GM12878 (cell line): ENCODE results near the gene HEBP2. TPM values are rescaled to one million over a fixed set of nuclear protein-coding genes. Genes with fewer than 3 reads are reported as not detected.

Experiments
- ATAC-seq: fragments of 200-7000 bp; cut with Tn5 transposase; 3 replicates; pipeline ENCODE4 v1.9.1; 2020; ENCODE audit warnings: mild to moderate bottlenecking, moderate library complexity
- Bru-seq: library from RNA; stranded (reverse); fragments of 400-500 nt; gene quantifications from one replicate; lab custom pipeline; 2021; lab: Mats Ljungman, UMichigan
- BruChase-seq, 2 experiments: library from RNA; stranded (reverse); fragments of 400-500 nt; gene quantifications; one replicate each; lab custom pipeline; 2021; lab: Mats Ljungman, UMichigan
- BruUV-seq: library from RNA; stranded (reverse); fragments of 400-500 nt; replicated peaks from 2 replicates; lab custom pipeline; 2021; lab: Mats Ljungman, UMichigan
- CTCF ChIA-PET: fragments of 300-600 bp; sonication (Branson Sonifier 250); formaldehyde crosslinking; extraction: SDS; loops from one replicate; lab custom pipeline; 2021; ENCODE audit warnings: inconsistent platforms; lab: Yijun Ruan, JAX
- POLR2A ChIA-PET: fragments of 350-600 bp; formaldehyde crosslinking; extraction: SDS; loops from one replicate; lab custom pipeline; 2021; ENCODE audit warnings: inconsistent platforms; lab: Charles Lee
- RAD21 ChIA-PET: fragments of 300-600 bp; sonication (Branson Sonifier 250); formaldehyde crosslinking; loops from one replicate; lab custom pipeline; 2023; ENCODE audit warnings: antibody characterized with exemption; ENCODE audit not compliant: unreplicated experiment; lab: Charles Lee
- SMC1A ChIA-PET: fragments of 300-600 bp; sonication (Branson Sonifier 250); formaldehyde crosslinking; loops from one replicate; lab custom pipeline; 2023; ENCODE audit not compliant: unreplicated experiment, uncharacterized antibody; lab: Charles Lee
- DNase-seq: peaks from one replicate; pipeline ENCODE4 v3.0.0-alpha.2; 2011; ENCODE audit warnings: low read depth, low spot score
- FAIRE-seq: peaks from 3 replicates; lab custom pipeline; 2011; peaks lifted over from hg19 to GRCh38; lab: Jason Lieb, UNC
- H2AFZ ChIP-seq: 2 replicates; pipeline ENCODE4 v1.6.0; 2011; ENCODE audit warnings: low read depth, low read length, control low read depth; ENCODE audit not compliant: control insufficient read depth
- H3K27ac ChIP-seq: 2 replicates; pipeline ENCODE4 v1.5.1; 2011; ENCODE audit warnings: control low read depth; ENCODE audit not compliant: control insufficient read depth, insufficient read depth
- H3K27me3 ChIP-seq, 2 experiments: replicated peaks in 1 of 2; 2 replicates each; pipeline versions ENCODE4 v1.6.0 to v1.6.1; 2011; ENCODE audit warnings: low read length in 1 of 2; ENCODE audit not compliant: control insufficient read depth in 2 of 2, insufficient read depth in 2 of 2
- H3K36me3 ChIP-seq, 2 experiments: 2 replicates each; pipeline ENCODE4 v1.5.1; 2011; ENCODE audit warnings: low read length in 1 of 2; ENCODE audit not compliant: control insufficient read depth in 2 of 2, insufficient read depth in 2 of 2
- H3K4me1 ChIP-seq: 2 replicates; pipeline ENCODE4 v1.6.1; 2011; ENCODE audit warnings: mild to moderate bottlenecking, low read length, moderate library complexity, mixed read lengths; ENCODE audit not compliant: control insufficient read depth, insufficient read depth
- H3K4me2 ChIP-seq: 2 replicates; pipeline ENCODE4 v1.6.0; 2011; ENCODE audit warnings: control low read depth; ENCODE audit not compliant: control insufficient read depth, insufficient read depth
- H3K4me3 ChIP-seq: fragments of 200-600 bp; sonication (generic); 2 replicates; pipeline ENCODE4 v1.5.1; 2016
- H3K79me2 ChIP-seq: 2 replicates; pipeline ENCODE4 v1.6.0; 2011; ENCODE audit warnings: low read length; ENCODE audit not compliant: control insufficient read depth, insufficient read depth
- H3K9ac ChIP-seq: 2 replicates; pipeline ENCODE4 v1.8.0; 2011; ENCODE audit warnings: low read length, control low read depth, mixed read lengths; ENCODE audit not compliant: control insufficient read depth, insufficient read depth
- H3K9me3 ChIP-seq: replicated peaks from 3 replicates; pipeline ENCODE4 v1.5.1; 2011; ENCODE audit warnings: mild to moderate bottlenecking, low read length; ENCODE audit not compliant: control insufficient read depth, insufficient read depth
- H4K20me1 ChIP-seq: 2 replicates; pipeline ENCODE4 v1.6.0; 2011; ENCODE audit not compliant: control insufficient read depth, insufficient read depth
- GATAD2B ChIP-seq: fragments of 450-650 bp; conservative IDR thresholded peaks from 2 replicates; pipeline ENCODE4 v1.6.1; 2017; ENCODE audit warnings: low read depth, mild to moderate bottlenecking, moderate library complexity
- HSF1 ChIP-seq: fragments of 150-350 bp; IDR thresholded peaks from 2 replicates; pipeline ENCODE4 v1.6.1; 2014; ENCODE audit warnings: mild to moderate bottlenecking, low read depth, low read length
- RAD21 ChIP-seq: IDR thresholded peaks from 2 replicates; pipeline ENCODE4 v1.6.1; 2011; ENCODE audit warnings: mild to moderate bottlenecking, low read depth, low read length, moderate library complexity; ENCODE audit not compliant: insufficient read depth
- RELA ChIP-seq: fragments of 450-650 bp; IDR thresholded peaks from 2 replicates; pipeline ENCODE4 v1.8.0; 2014; ENCODE audit warnings: borderline replicate concordance; ENCODE audit not compliant: partially characterized antibody
- TCF3 ChIP-seq: IDR thresholded peaks from 2 replicates; pipeline ENCODE4 v1.6.1; 2012; ENCODE audit warnings: low read depth, mild to moderate bottlenecking, low read length, borderline replicate concordance; ENCODE audit not compliant: insufficient read depth
- WGBS: methylation state at CpG from one replicate; pipeline ENCODE4 v1.1.6; 2016; ENCODE audit warnings: low lambda C conversion rate; ENCODE audit not compliant: insufficient replicate concordance, insufficient coverage; ENCODE audit errors: missing lambda C conversion rate; 5-methylcytosine and 5-hydroxymethylcytosine counted together
- in situ Hi-C: fragments of 300-500 bp; cut with MboI; formaldehyde crosslinking; loops from 9 replicates; pipeline ENCODE4 v1.14.3; 2018; ENCODE audit warnings: mixed read lengths
- intact Hi-C: fragments of 100-400 bp; cut with micrococcal nuclease; formaldehyde crosslinking; loops from one replicate; pipeline ENCODE4 v1.14.2; 2022; ENCODE audit not compliant: unreplicated experiment
- long read RNA-seq, 2 experiments: library from polyadenylated mRNA; unstranded; transcript quantifications; one replicate each; pipeline ENCODE4 v2.0.0, GENCODE V29; 2019 to 2020
- polyA minus RNA-seq, 3 experiments: library from RNA; depleted of rRNA, polyadenylated mRNA; stranded (reverse); fragments of >200 nt; gene quantifications; 2 replicates each; pipeline ENCODE4 v1.2.3, GENCODE V29; 2011
- polyA plus RNA-seq, 11 experiments: library from polyadenylated mRNA; depleted of rRNA in 4 of 11; unstranded in 6 of 11; stranded (reverse) in 5 of 11; fragments of >200 nt; fragmentation: Nextera tagmentation in 4 of 11; fragmentation: Illumina TruSeq in 1 of 11; extraction: Ambion mirVana in 4 of 11; extraction: Trizol in 1 of 11; gene quantifications; 1 replicate in 1 of 11; 2 replicates in 10 of 11; pipeline versions ENCODE4 v1.2.1 to v1.2.3, GENCODE V29; 2011 to 2016; ENCODE audit warnings: inconsistent platforms in 2 of 11, missing spikeins in 2 of 11, low read depth in 1 of 11
- total RNA-seq, 4 experiments: library from RNA; depleted of rRNA in 3 of 4; stranded (reverse); fragments of >200 nt in 3 of 4; fragmentation: Illumina TruSeq in 1 of 4; extraction: Trizol in 1 of 4; gene quantifications; 2 replicates each; pipeline versions ENCODE4 v1.2.1 to v1.2.3, GENCODE V29; 2013 to 2021
- TF ChIP-seq, protein P1 (sequence below), 3 experiments: IDR thresholded peaks in 2 of 3; conservative IDR thresholded peaks in 1 of 3; 2 replicates each; pipeline ENCODE4 v1.5.1; 2011; ENCODE audit warnings: low read depth in 3 of 3, low read length in 3 of 3, mild to moderate bottlenecking in 3 of 3, control low read depth in 2 of 3, moderate library complexity in 2 of 3, inconsistent platforms in 1 of 3, mixed read lengths in 1 of 3; ENCODE audit not compliant: control insufficient read depth in 2 of 3, insufficient read depth in 1 of 3; ENCODE audit errors: extremely low read depth in 1 of 3
- TF ChIP-seq, protein P2 (sequence below): IDR thresholded peaks from 2 replicates; pipeline ENCODE4 v1.6.1; 2012; ENCODE audit warnings: low read depth, low read length, improper control_type of control experiment
- TF ChIP-seq, protein P3 (sequence below): fragments of 450-650 bp; IDR thresholded peaks from 2 replicates; pipeline ENCODE4 v1.6.1; 2017; ENCODE audit warnings: borderline replicate concordance

The HEBP2 gene
- total RNA-seq (2013; cell fraction: nucleolus; rRNA removed) = 10.2 and 10.9 TPM in 2 replicates
- 13.1 and 15.2 TPM in 2 replicates for total RNA-seq (2014; rRNA removed)
- total RNA-seq (2014; rRNA removed; fragmentation: Illumina TruSeq; extraction: Trizol) = 7.0 and 7.4 TPM in 2 replicates
- 23.8 and 24.8 TPM in 2 replicates for total RNA-seq (2021)
- 2.8 TPM for polyA plus RNA-seq (2011; ENCODE audit: low read depth)
- polyA plus RNA-seq (2011; rRNA removed) = 25.2 and 52.2 TPM in 2 replicates
- 6.2 and 11.5 TPM in 2 replicates for polyA plus RNA-seq (2011; cell fraction: cytosol; rRNA removed)
- polyA plus RNA-seq (2011; cell fraction: nucleus; rRNA removed) = 10.9 and 12.1 TPM in 2 replicates
- polyA plus RNA-seq (2012) = 13.6 and 18.6 TPM in 2 replicates
- polyA plus RNA-seq (2014; fragmentation: Illumina TruSeq; extraction: Trizol) = 3.9 and 5.3 TPM in 2 replicates
- polyA plus RNA-seq (2014; fragmentation: Nextera tagmentation; extraction: Ambion mirVana) = 10 to 100 TPM in 1 of 2 experiments, 1 to 10 TPM in 1; 3.8 to 17.2 TPM
- 16.7 and 17.5 TPM in 2 replicates for polyA plus RNA-seq (2014; rRNA removed)
- 10 to 100 TPM; 40.1 to 41.8 TPM for polyA plus RNA-seq (2016; fragmentation: Nextera tagmentation; extraction: Ambion mirVana)
- polyA minus RNA-seq (2011; rRNA and poly(A)+ RNA removed) = 3.5 and 5.9 TPM in 2 replicates
- 2.2 and 4.4 TPM in 2 replicates for polyA minus RNA-seq (2011; cell fraction: cytosol; rRNA and poly(A)+ RNA removed)
- polyA minus RNA-seq (2011; cell fraction: nucleus; rRNA and poly(A)+ RNA removed) = 2.7 and 4.0 TPM in 2 replicates
- Bru-seq, nascent RNA = percentile 79 among the genes with signal in this experiment
- percentile 76 among the genes with signal in this experiment for BruChase-seq, experiment 1, labeled RNA remaining after a 6-hour chase
- percentile 74 among the genes with signal in this experiment for BruChase-seq, experiment 2, labeled RNA remaining after a 2-hour chase
- long read RNA-seq, experiment 1, full-length matches to known transcripts = 4 of 15 reads
- long read RNA-seq, experiment 1, partial matches to known transcripts = 2 of 15 reads
- long read RNA-seq, experiment 1, other reads (novel, unspliced or antisense) = 9 of 15 reads
- long read RNA-seq, experiment 2, partial matches to known transcripts = 4 of 97 reads
- long read RNA-seq, experiment 2, other reads (novel, unspliced or antisense) = 93 of 97 reads

GRCh38 chr6:138403801-138404665, at the start of gene HEBP2:
TSS of gene HEBP2 (plus strand) at chr6:138404223. CDS start at chr6:138404496, 273 bp downstream.
- peaks cover 3% of the 10 kb centered on the region; the same call in 1 of the 2 replicates for H3K4me1 ChIP-seq
- H3K9ac ChIP-seq = peak within 1 kb of the TSS; percentile 75
- no peaks in the 10 kb centered on the region for H4K20me1 ChIP-seq
- ChIA-PET RAD21 (interaction anchor here (0.8 to 4.4 kb wide), 9 partner anchors 27 to 369 kb away, joined by 3 to 26 read pairs (median 3); partner anchors contain the start of gene CCDC28A), CTCF (interaction anchor here (0.6 to 4.2 kb wide), 14 partner anchors 11 to 288 kb away, joined by 3 to 32 read pairs (median 4); no protein-coding TSS in a partner anchor), SMC1A (interaction anchor here (0.5 to 4.4 kb wide), 4 partner anchors 16 to 105 kb away, joined by 3 to 34 read pairs (median 3); no protein-coding TSS in a partner anchor), POLR2A (interaction anchor here (0.6 to 1.0 kb wide), 2 partner anchors 44 to 52 kb away, joined by 3 read pairs; no protein-coding TSS in a partner anchor)
- H3K79me2 ChIP-seq = no peaks in the 10 kb centered on the region
- peaks cover 0 to 3% of the 10 kb centered on the region in 2 experiments; a peak in 2 of 4 replicates for H3K36me3 ChIP-seq
- peak within 1 kb of the TSS; percentile 96 for H2AFZ ChIP-seq
- intact Hi-C loops (loop anchor here (1.0 to 5.0 kb wide), 2 partner anchors 117 to 288 kb away; no protein-coding TSS in a partner anchor), in situ Hi-C loops (no loop called here)
- H3K27me3 ChIP-seq = no peaks in the 10 kb centered on the region
- FAIRE-seq (peak; percentile 93), ATAC-seq (peak; percentile 91), DNase-seq (peak; percentile 65)
- H3K27ac ChIP-seq = peak within 1 kb of the TSS; percentile 61
- H3K9me3 ChIP-seq = no peaks in the 10 kb centered on the region
- 1% methylated on average over 73 of the region's 92 CpGs for WGBS
- H3K4me2 ChIP-seq = peak within 1 kb of the TSS; percentile 97
- no TSS peak for BruUV-seq
- peak within 1 kb of the TSS; percentile 87 for H3K4me3 ChIP-seq
- TF ChIP-seq, protein P1, sequence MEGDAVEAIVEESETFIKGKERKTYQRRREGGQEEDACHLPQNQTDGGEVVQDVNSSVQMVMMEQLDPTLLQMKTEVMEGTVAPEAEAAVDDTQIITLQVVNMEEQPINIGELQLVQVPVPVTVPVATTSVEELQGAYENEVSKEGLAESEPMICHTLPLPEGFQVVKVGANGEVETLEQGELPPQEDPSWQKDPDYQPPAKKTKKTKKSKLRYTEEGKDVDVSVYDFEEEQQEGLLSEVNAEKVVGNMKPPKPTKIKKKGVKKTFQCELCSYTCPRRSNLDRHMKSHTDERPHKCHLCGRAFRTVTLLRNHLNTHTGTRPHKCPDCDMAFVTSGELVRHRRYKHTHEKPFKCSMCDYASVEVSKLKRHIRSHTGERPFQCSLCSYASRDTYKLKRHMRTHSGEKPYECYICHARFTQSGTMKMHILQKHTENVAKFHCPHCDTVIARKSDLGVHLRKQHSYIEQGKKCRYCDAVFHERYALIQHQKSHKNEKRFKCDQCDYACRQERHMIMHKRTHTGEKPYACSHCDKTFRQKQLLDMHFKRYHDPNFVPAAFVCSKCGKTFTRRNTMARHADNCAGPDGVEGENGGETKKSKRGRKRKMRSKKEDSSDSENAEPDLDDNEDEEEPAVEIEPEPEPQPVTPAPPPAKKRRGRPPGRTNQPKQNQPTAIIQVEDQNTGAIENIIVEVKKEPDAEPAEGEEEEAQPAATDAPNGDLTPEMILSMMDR (IDR thresholded peaks at IDR 0.05 in 2 of 3, conservative IDR thresholded peaks at IDR 0.05 in 1 of 3; ENCODE audit: control insufficient read depth in 2 of 3, extremely low read depth in 1 of 3, insufficient read depth in 1 of 3, low read depth in 3 of 3, low read length in 3 of 3) = peak; percentile 39 to 44 (median 40); a peak in 5 of 6 replicates
- TF ChIP-seq HSF1 = peak; percentile 34; the same call in 1 of the 2 replicates
- TF ChIP-seq RELA = no peak
- TF ChIP-seq GATAD2B = peak; percentile 91
- TF ChIP-seq, protein P2, sequence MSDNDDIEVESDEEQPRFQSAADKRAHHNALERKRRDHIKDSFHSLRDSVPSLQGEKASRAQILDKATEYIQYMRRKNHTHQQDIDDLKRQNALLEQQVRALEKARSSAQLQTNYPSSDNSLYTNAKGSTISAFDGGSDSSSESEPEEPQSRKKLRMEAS = peak; percentile 29; the same call in 1 of the 2 replicates
- TF ChIP-seq TCF3 = peak; percentile 81; the same call in 1 of the 2 replicates
- TF ChIP-seq RAD21 = peak; percentile 34; the same call in 1 of the 2 replicates
- TF ChIP-seq, protein P3, sequence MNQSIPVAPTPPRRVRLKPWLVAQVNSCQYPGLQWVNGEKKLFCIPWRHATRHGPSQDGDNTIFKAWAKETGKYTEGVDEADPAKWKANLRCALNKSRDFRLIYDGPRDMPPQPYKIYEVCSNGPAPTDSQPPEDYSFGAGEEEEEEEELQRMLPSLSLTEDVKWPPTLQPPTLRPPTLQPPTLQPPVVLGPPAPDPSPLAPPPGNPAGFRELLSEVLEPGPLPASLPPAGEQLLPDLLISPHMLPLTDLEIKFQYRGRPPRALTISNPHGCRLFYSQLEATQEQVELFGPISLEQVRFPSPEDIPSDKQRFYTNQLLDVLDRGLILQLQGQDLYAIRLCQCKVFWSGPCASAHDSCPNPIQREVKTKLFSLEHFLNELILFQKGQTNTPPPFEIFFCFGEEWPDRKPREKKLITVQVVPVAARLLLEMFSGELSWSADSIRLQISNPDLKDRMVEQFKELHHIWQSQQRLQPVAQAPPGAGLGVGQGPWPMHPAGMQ = no peak
